ENCODE measurements around the gene NXPH2.
A peak's percentile ranks its signal among the peaks of the same experiment; 100 is the strongest.

The NXPH2 gene
- total RNA-seq = 0 to 0.66 (median 0) reads per million in 17 experiments

DNA sequence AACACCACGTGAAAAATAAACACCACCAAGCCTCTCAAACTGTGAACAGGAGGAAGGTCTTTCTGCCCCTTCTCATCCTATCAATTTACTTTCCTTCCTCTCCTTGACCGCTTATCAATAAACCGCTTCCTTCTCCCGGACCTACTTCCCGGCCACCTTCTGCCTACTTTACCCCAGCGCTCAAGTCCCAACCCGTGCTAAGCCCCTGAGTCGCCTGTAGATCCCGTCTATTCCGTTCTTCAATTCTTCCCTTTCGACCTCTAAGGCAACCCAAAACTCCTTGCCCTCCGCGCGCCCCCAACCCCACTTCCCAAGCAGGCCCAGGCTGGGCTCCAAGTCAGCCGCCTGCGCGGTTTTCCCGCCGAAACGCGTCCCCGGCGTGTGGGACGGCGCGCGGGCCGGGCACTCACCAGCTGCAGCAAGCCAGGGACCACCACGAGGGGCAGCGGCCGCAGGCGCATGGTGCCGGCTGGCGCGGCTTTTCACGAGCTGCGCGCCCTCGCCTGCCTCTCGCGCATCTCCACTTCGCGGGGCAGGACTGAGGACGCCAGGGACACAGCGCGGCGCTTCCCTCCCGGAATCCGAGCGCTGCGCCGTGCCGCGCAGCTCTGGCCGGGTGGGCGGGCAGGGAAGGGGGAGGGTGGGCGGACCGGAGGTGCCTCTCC lies at the start of gene NXPH2:
Gene NXPH2 (minus strand): TSS at position 610 of the 665 bp plus-strand sequence. CDS start 149 bp downstream, at position 461.
- no peak for DNase-seq

DNA sequence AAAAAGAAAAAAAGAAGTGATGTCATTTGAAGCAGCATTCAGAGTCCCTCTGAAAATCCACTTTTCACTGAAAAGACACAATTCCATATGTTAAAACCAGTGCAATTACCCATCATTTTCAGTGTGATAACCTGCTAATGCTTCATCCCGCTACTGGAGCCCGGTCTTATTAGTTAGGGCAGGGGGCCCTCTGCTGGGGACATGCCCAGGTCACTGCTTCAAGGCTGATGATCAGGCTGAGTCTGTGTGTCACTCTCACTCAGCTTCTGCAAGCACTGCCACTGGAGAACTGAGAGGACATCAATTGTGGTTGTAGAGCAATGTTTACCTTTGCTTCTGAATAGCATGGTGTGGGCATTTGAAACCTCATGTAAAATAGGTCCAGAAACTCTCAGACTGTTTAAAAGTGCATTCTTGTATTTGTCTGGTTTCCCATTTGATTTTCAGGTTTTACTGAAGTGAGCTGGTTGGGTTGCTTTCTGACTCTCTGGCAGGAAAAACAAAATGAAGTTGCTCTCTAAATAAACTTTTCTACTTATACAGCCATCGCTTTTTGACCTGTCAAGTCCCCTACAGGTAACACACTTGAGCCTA lies 49.2 kb upstream of the NXPH2 start:
- peak; percentile 39 to 59 (median 46) for DNase-seq

DNA sequence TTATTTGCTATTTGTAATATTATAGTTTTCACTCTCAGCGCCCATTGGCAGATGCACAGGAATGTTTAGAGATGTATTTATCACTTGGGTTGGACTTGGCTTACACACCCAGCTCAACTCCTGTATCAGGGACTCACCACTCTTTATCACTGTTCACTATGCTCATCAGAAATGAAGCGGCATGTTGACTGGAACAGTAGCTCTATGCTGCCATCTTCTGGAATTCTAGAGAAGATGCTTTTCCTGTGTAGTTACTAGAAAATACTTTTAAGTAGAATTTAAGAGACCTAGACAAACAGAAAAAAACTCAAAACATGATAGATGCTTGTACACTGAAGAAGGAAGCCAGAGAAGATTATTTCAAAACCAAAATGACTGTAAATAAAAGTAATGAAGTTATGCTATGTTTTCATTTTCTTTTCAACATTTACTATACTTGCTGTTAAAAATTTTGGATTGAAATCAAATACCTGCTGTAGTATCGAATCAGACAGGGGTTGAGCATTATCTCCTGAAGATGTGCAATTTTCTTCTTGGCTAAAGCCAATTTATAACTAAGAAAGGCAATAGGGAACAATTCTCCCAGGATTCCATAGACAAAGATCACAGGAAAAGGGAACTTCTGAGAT lies 47.4 kb upstream of the NXPH2 start:
- peak; percentile 34 to 78 (median 66) for DNase-seq

DNA sequence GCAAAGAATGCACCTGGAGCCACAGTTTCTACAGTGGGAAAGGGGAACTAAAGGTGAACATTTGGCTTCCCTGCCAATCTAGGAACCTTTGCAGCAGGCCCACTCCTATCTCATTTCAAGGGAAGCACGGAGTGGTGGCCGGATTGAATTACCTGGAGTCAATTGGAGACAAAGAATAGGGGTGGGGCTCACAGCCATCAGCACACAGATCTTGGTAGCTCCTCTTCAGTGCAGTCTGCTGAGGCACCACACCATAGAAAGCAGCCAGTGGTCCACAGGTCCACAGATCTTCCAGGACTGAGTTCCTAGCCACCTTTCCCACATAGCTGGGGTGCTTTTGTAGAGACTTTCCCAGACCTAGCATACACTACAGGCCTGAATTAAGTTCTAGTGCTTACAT lies 43.5 kb upstream of the NXPH2 start:
- no peak for DNase-seq

DNA sequence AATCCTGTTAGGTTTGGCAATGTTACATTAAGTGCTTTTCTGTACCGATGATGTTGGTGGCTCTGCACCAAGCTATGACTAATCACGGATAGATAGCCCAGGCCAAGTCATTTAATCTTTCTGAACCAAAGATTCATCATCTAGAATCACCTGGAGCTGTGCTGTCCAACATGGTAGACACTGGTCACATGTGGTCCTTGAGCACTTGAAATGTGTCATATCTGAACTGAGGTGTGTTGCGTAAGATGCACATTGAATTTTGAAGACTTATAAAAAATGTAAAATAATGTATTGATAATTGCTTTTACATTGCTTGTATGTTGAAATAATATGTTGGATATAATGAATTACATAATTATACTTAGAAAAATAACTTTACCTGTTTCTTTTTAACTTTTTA lies 39.8 kb upstream of the NXPH2 start:
- no peak for DNase-seq

- no peak for DNase-seq
Measured at GRCh38 chr2:138818556-138818955, 38.4 kb upstream of the NXPH2 start.

DNA sequence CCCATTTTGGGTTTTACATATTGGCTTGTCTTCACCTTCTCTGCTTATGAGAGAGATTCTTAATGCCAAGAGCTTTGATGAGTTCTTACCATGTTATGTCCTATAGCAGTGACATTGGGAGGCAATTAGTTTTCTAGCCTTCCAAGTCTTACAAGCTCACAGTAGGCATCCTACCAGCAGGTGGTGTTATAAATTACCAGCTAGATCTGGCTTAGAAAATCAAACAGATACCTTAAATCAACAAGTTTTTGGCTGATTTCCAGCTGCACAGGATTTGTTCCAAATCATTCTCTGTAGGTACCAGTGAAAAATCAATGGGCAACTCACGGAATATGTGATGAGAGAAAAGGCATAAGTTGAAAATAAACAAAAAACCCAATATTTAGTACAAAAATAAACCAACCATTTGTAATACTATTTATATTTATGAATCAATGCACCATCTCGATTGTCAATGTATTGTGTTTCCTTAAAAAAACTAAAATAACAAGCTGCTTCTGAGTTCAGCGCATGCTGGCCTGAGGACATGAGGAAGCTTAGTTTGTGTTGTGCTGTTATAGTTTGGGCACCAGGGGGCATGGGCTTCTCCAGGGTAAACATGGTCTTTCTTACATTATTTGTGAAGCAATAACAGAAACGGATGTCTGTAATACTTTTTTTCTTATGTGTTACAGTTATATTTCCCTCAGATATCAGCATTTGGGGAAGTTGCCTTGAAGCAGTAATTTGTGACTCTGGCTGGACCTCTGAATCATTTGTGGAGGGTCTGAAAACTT lies 34.1 kb upstream of the NXPH2 start:
- DNase-seq = peak; percentile 64 to 82 (median 78)

GRCh38 chr2:138811431-138811830 lies 31.2 kb upstream of the NXPH2 start:
- no peak for DNase-seq

GRCh38 chr2:138794724-138795123 lies 14.5 kb upstream of the NXPH2 start:
- no peak for DNase-seq

DNA sequence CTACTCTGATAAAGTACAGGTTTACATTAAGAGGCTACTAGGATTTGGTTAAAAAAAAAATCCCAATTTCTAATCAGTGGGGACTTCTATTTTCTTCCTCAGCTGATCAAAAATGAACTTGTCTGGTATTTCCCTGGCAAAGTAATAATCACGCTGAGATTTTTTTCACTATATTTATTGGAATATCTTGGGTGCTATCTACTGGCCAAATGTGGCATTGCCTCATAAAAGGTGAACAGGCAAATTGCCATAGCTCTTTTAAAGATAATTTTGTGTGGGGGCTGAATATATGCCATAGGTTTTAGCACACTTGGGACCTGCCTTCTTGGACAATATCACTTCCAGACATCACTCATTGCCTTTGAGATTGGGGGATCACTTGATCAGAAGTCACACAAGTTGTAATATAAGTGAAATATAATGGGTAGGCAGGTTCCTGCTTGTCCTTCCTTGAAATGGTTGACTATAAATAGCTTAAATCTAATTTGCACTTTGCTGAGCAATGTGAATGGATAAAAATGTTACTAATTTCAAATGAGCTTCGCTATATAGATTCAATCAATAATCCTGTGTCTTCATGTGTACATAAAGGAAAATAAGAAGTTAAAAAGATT lies 7.0 kb upstream of the NXPH2 start:
- DNase-seq = peak; percentile 20 to 56 (median 35)

- no peak for DNase-seq
Measured at GRCh38 chr2:138782383-138782782, 2.2 kb upstream of the NXPH2 start.

DNA sequence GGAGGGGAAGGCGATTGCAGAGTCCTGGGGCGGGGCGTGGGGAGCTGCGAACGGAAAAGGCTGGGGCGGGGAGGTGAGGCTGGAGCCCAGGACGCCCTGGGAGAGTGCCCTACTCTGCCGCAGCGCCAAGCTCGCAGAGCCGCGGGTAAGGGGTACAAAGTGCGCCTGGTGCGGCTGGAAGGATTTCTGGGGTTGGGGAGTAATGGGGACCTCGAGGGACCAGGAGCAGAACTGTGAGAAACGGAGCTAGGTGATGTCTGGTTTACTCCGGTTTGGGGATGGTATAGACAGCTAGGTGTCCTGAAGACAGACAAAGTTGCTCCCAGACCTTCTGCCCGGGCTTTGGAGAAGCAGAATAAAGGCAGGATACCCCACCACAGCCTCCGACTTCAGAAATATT lies 718 bp upstream of the NXPH2 start:
- no peak for DNase-seq

DNA sequence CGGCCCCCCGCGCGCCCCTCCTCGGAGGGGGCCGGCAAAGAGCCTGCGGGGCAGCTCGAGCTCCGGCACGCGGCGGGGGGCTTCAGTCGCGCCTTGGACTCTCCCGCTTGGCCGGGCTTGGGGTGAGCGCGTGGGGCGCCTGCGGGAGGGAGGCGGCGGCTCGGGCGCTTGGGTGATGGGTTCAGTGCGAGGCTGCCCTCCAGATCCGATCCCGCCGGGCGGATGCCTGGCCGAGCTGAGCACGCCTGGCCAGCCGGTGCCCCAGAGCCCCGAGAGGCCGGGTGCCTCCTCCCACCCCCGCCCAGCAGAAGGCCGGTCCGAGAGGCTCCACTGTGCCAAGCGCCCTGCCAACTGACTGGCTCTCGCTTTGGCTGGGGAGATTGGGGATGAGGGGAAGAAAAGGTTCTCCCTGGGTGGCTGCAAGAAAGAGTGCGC lies 273 bp upstream of the NXPH2 start:
- DNase-seq = no peak

DNA sequence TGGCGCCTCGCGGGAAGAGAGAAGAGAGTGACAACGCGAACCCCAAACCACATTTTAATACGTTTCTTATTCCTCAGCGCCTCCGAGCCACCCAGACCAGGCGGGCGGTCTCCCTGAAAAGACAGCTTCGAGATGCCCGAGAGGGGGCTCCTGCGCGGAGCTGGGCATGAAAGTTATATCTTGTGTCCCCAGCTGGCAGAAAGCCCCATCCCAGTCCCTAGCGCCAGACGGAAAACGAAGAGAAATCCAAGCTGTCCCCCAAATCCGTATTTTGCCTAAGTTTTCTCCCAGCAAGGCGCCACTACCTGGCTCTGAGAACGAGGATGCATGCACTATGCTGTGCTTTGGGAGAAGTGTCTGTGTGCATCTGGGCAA lies 797 bp downstream of the NXPH2 start:
- no peak for DNase-seq

DNA sequence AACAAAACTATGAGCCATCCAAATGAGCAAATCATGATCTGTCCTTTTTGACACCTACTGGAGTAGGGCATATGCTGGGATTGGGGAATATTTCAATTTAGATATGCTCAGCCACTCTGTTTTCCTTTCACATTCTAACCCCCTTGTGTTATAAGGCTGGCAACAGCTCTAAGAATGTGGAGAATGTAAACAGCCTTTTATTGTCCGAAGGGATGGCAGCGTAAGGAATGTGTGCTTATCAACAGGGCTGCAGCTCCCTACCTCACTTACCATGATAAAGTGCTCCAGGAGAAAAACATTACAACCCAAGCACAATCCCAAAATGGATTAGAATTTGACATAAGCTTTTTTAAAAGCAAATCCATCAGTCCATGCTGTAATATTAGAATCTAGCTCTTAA lies 2.2 kb downstream of the NXPH2 start:
- DNase-seq = no peak

- no peak for DNase-seq
Measured at GRCh38 chr2:138775736-138776135, 4.5 kb downstream of the NXPH2 start.

DNA sequence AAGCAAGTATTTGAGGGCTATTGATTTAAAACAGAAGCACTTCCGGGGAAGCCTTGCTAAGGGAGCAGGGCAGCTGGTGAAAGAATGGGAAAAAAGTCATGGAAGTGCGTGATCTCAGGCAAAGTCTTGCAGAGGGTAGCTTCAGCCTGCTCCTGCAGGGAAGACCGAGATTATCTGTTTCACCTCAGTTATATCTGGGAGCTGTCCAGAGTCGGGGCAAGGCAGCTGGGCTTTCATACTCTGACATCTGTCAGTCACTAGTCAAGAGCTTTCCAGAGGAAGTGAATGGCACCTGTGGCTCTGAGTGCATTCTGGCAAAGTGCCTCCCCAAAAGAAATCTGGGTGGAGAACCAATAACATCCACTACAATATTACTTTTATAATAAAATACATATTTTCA lies 8.7 kb downstream of the NXPH2 start:
- DNase-seq = no peak

DNA sequence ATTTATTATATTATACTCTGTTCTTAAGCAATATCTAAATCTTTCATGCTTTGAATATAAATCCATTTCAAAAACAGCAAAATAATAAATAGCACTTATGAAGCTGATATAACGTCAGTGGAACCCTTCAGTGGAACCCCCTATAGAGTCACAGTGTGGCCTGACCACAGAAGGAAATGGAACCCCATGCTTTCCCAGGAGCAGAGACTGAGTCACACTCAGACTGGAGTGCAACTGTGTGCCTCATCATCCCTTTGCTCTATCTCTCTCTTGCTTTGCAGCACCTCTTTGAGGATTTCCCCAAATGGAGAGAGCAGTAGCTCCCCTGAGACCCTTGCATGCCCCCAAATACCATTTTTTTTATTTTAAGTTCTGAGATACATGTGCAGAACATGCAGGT lies 13.1 kb downstream of the NXPH2 start:
- no peak for DNase-seq

GRCh38 chr2:138766464-138766863 lies 13.7 kb downstream of the NXPH2 start:
- no peak for DNase-seq

DNA sequence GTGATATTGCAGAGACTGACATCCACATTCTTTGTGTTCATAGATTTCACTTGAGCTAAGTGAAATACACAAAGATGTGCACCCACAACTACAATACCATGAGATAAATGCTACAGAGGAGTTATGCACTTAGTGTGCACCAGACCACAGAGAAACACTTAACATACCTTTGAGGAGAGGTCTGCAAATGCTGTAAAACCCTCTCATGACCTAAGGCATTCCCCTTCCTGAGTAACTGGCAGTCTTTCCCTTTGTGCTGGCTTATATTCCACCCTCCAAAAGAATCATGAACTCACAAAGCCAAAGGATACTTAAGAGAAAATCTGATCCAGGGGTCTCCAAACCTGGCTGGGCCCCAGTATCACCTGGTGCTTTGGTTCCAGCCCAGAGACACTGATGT lies 16.2 kb downstream of the NXPH2 start:
- no peak for DNase-seq

DNA sequence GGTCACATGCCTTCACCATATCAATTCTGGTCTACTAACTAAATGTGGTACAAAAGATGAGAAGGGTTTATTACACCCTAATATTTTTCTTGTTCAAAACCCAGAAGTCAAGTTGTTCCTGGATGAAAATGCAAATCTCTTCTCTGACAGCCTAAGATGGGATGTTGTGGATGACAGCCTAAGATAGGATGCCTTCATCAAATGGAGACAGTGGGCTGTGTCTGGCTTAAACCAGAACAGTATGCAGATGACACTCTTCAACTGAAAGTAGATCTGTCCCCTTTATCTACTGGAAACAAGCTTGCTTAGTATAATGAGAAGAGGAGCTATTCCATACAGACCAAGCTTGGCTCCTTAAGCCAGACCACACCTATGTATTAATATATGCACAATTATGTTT lies 17.7 kb downstream of the NXPH2 start:
- DNase-seq = no peak

- DNase-seq = no peak
Measured at GRCh38 chr2:138760676-138761075, 19.5 kb downstream of the NXPH2 start.

DNA sequence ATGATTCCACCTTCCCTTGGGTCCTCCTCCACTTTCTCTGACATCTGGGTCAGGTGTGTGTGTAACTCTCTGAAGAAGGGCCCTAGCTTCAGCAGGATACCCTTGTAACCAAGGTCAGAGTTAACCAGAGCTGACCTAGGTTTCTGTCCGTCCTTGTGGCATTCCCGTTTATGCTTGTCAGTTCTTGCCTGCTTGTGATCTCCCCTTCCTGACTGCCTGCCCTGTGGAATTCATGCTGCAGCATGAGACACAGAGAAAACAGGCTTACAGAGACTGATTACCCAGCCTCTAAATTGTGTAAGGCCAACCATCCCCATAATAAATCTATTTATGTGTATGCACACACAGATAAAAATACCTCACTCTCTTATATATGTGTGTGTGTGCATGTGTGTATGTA lies 22.8 kb downstream of the NXPH2 start:
- DNase-seq = no peak

Measured in suppressor macrophage (primary cell).